Uterus (tissue), 2 donors: Measurements from ENCODE around the gene ANKRD60.

ENCODE experiments used
- POLR2A ChIP-seq, 2 donors: fragments of 450-650 bp; IDR thresholded peaks; one replicate each; pipeline ENCODE4 v1.6.1; 2016; ENCODE audit warnings: antibody characterized with exemption in 2 of 2, mild to moderate bottlenecking in 1 of 2, moderate library complexity in 1 of 2
- TF ChIP-seq, protein P1 (sequence below), 4 experiments: fragments of 200-600 bp in 2 of 4; fragments of 450-650 bp in 2 of 4; sonication (generic) in 2 of 4; IDR thresholded peaks; one replicate each; pipeline ENCODE4 v1.5.1; 2016 to 2019; ENCODE audit warnings: antibody characterized with exemption in 4 of 4, mild to moderate bottlenecking in 2 of 4, moderate library complexity in 1 of 4

- TF ChIP-seq, protein P1, sequence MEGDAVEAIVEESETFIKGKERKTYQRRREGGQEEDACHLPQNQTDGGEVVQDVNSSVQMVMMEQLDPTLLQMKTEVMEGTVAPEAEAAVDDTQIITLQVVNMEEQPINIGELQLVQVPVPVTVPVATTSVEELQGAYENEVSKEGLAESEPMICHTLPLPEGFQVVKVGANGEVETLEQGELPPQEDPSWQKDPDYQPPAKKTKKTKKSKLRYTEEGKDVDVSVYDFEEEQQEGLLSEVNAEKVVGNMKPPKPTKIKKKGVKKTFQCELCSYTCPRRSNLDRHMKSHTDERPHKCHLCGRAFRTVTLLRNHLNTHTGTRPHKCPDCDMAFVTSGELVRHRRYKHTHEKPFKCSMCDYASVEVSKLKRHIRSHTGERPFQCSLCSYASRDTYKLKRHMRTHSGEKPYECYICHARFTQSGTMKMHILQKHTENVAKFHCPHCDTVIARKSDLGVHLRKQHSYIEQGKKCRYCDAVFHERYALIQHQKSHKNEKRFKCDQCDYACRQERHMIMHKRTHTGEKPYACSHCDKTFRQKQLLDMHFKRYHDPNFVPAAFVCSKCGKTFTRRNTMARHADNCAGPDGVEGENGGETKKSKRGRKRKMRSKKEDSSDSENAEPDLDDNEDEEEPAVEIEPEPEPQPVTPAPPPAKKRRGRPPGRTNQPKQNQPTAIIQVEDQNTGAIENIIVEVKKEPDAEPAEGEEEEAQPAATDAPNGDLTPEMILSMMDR (IDR thresholded peaks at IDR 0.05), result no peak
- TF ChIP-seq POLR2A (IDR thresholded peaks at IDR 0.05), result no peak
These were observed 39.9 kb downstream of the ANKRD60 start for GRCh38 chr20:58188527-58188926.
